SK-MEL-5 (cell line): ENCODE data around the gene ADAMTS17. TPM values are rescaled to one million over a fixed set of nuclear protein-coding genes. Genes with fewer than 3 reads are reported as not detected.
A peak's percentile ranks its signal among the peaks of the same experiment; 100 is the strongest.
"Not testable (repeated sequence)": the region's sequence is repeated elsewhere in the genome, so short reads cannot be mapped to it uniquely, and the experiment has no call there.

Experiments
- DNase-seq: peaks from one replicate; pipeline ENCODE4 v3.0.0-alpha.2; 2016; ENCODE audit warnings: low read depth, low spot score
- in situ Hi-C: cut with HindIII; loops from 2 replicates; pipeline ENCODE4 v1.10.0; 2016; ENCODE audit warnings: low sequenced_read_pairs, high pct_unique_total_duplicates, low pct_unique_long_range_greater_than_20kb
- total RNA-seq: library from RNA; depleted of rRNA; stranded (reverse); fragments of >200 nt; shearing (Covaris generic); gene quantifications from 2 replicates; pipeline ENCODE4 v1.2.3, GENCODE V29; 2014

The ADAMTS17 gene
- total RNA-seq, 1 experiment from 2014 or later, result 1.8 TPM

GRCh38 chr15:99985878-99986277 lies 355.9 kb downstream of the ADAMTS17 start:
- in situ Hi-C loops, result no loop called here
- no peak for DNase-seq

GRCh38 chr15:99984491-99985243 lies 357.1 kb downstream of the ADAMTS17 start:
- in situ Hi-C loops, result no loop called here
- DNase-seq, result no peak

GRCh38 chr15:99983886-99984286 lies 357.9 kb downstream of the ADAMTS17 start:
- no peak for DNase-seq
- in situ Hi-C loops, result no loop called here

- in situ Hi-C loops, result no loop called here
- no peak for DNase-seq
Observed at GRCh38 chr15:99983171-99983885, 358.4 kb downstream of the ADAMTS17 start.

GRCh38 chr15:99982662-99983061 lies 359.1 kb downstream of the ADAMTS17 start:
- in situ Hi-C loops, result no loop called here
- DNase-seq, result no peak

- DNase-seq, result no peak
- in situ Hi-C loops, result no loop called here
Observed at GRCh38 chr15:99981839-99982658, 359.7 kb downstream of the ADAMTS17 start.

- in situ Hi-C loops, result no loop called here
Observed at GRCh38 chr15:99981191-99981647, 360.6 kb downstream of the ADAMTS17 start.

GRCh38 chr15:99980752-99981151 lies 361.0 kb downstream of the ADAMTS17 start:
- in situ Hi-C loops, result no loop called here
- DNase-seq, result no peak

More at GRCh38 chr15:99981191-99981647, 360.6 kb downstream of the ADAMTS17 start:
- DNase-seq, result peak; percentile 7

GRCh38 chr15:99979886-99980285 lies 361.9 kb downstream of the ADAMTS17 start:
- in situ Hi-C loops, DNase-seq: not testable (repeated sequence)

GRCh38 chr15:99979371-99979770 lies 362.4 kb downstream of the ADAMTS17 start:
- DNase-seq, result no peak
- in situ Hi-C loops, result no loop called here

GRCh38 chr15:99978426-99978825 lies 363.3 kb downstream of the ADAMTS17 start:
- in situ Hi-C loops, result no loop called here
- DNase-seq, result no peak

GRCh38 chr15:99977929-99978328 lies 363.8 kb downstream of the ADAMTS17 start:
- DNase-seq, result no peak
- in situ Hi-C loops, result no loop called here

- in situ Hi-C loops, result no loop called here
- DNase-seq, result no peak
Observed at GRCh38 chr15:99976811-99977271, 364.9 kb downstream of the ADAMTS17 start.

GRCh38 chr15:99976000-99976399 lies 365.8 kb downstream of the ADAMTS17 start:
- DNase-seq, result no peak
- in situ Hi-C loops, result no loop called here

- in situ Hi-C loops, result no loop called here
- no peak for DNase-seq
Observed at GRCh38 chr15:99974246-99974645, 367.5 kb downstream of the ADAMTS17 start.

GRCh38 chr15:99973351-99973750 lies 368.4 kb downstream of the ADAMTS17 start:
- DNase-seq, result no peak
- in situ Hi-C loops, result no loop called here

GRCh38 chr15:99970891-99971430 lies 370.8 kb downstream of the ADAMTS17 start:
- in situ Hi-C loops, result no loop called here
- no peak for DNase-seq
